ENCODE data around the gene SDK1. TPM values are rescaled to one million over a fixed set of nuclear protein-coding genes. Genes with fewer than 3 reads are reported as not detected.

Gene SDK1
- total and polyA plus RNA-seq, 2 donors (not counting 3 experiments of a cell fraction or from before 2014, with no cell fraction given): 1.6 to 3.9 TPM

DNA sequence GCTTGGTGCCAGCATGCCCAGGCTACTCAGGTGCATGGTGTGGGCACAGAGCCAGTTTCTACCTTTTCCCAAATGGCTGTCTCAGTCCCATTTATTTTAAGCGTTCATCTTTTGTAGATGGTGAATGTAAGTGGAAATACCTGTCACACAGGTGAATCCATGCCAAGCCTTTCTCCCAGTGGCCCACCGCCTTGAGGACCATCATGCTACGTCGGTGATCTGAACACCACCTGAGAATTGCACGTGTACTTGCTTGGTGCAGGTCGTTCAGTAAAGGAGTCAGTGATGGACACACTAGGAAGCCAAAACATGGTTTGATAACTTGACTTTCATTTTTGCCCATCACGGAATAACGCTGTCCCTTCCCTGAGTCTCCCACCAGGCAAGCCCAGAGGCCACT is 714.3 kb downstream of the SDK1 start:
- no peak overlapping the region for H2AFZ ChIP-seq (ENCODE audit: low read depth, low read length)
- no peaks in the 10 kb centered on the region for H3K36me3 ChIP-seq (ENCODE audit: control insufficient read depth in 2 of 2, extremely low read depth in 1 of 2, insufficient read depth in 2 of 2, low read length in 2 of 2)
- H3K4me3 ChIP-seq (replicated peaks in 1 of 3; ENCODE audit: insufficient read depth in 1 of 3, low read depth in 1 of 3, low read length in 3 of 3): no peak overlapping the region
- H3K9ac ChIP-seq (replicated peaks; ENCODE audit: extremely low read depth, insufficient read depth, low read length): no peak overlapping the region
- H3K9me1 ChIP-seq (replicated peaks; ENCODE audit: control insufficient read depth, extremely low read depth, insufficient read depth, low read length): no peaks in the 10 kb centered on the region
- ChIA-PET POLR2A (no interaction called here), CTCF (no interaction called here)
- no peaks in the 10 kb centered on the region for H4K20me1 ChIP-seq (replicated peaks; ENCODE audit: control insufficient read depth, extremely low read depth, insufficient read depth, low read length)
- intact Hi-C loops (cut with micrococcal nuclease) (no loop called here), dilution Hi-C loops (cut with MboI; ENCODE audit: extremely low pct_ligation_motif_present, low sequenced_read_pairs) (no loop called here)
- no peaks in the 10 kb centered on the region for H3K9me3 ChIP-seq (replicated peaks; ENCODE audit: control insufficient read depth, insufficient read depth, low read length)
- no peaks in the 10 kb centered on the region for H3K27me3 ChIP-seq (ENCODE audit: control insufficient read depth in 2 of 2, insufficient read depth in 2 of 2, low read length in 2 of 2)
- BruUV-seq (replicated peaks): no TSS peak
- TF ChIP-seq MAX (IDR thresholded peaks at IDR 0.05; ENCODE audit: insufficient read depth, insufficient read length): no peak
- no peak for TF ChIP-seq GATA2 (IDR thresholded peaks at IDR 0.05; ENCODE audit: insufficient read depth, insufficient read length, low read depth, low read length)
- no peak for TF ChIP-seq CTCF (IDR thresholded peaks at IDR 0.05; ENCODE audit: extremely low read depth in 1 of 2, insufficient read depth in 1 of 2, low read depth in 1 of 2, low read length in 2 of 2)
- TF ChIP-seq MYC (IDR thresholded peaks at IDR 0.05; ENCODE audit: low read depth, low read length): no peak
- TF ChIP-seq JUN (IDR thresholded peaks at IDR 0.05; ENCODE audit: borderline replicate concordance, insufficient read depth, insufficient read length, low read depth): no peak
- TF ChIP-seq FOS (IDR thresholded peaks at IDR 0.05; ENCODE audit: borderline replicate concordance, insufficient read depth, low read length): no peak
- TF ChIP-seq POLR2AphosphoS5 (IDR thresholded peaks at IDR 0.05; ENCODE audit: insufficient read depth, low read depth, low read length): no peak
- TF ChIP-seq POLR2A (IDR thresholded peaks at IDR 0.05; ENCODE audit: low read depth, low read length): no peak
- TF ChIP-seq EZH2 (IDR thresholded peaks at IDR 0.05; ENCODE audit: borderline replicate concordance, low read depth, low read length, severe bottlenecking): no peak
- H3K27ac ChIP-seq (ENCODE audit: insufficient read depth, low read depth, low read length): no peak overlapping the region
- H3K79me2 ChIP-seq (ENCODE audit: control insufficient read depth, insufficient read depth, low read length): no peaks in the 10 kb centered on the region
- H3K4me1 ChIP-seq (ENCODE audit: control insufficient read depth, extremely low read depth, insufficient read depth, low read length): peaks cover 13% of the 10 kb centered on the region
- H3K4me2 ChIP-seq (ENCODE audit: insufficient read depth, low read length): no peak overlapping the region
- no peak for FAIRE-seq
- no peak for DNase-seq (ENCODE audit: low read depth, low spot score)

Data from endothelial cell of umbilical vein (primary cell).